RWPE1 (cell line): ENCODE results near the gene ADH5.
"Not testable (repeated sequence)": the region's sequence is repeated elsewhere in the genome, so short reads cannot be mapped to it uniquely, and the experiment has no call there.

ENCODE experiments used
- CTCF ChIA-PET: fragments of 350-600 bp; sonication (Branson Sonifier 250); formaldehyde crosslinking; extraction: SDS; loops from one replicate; lab custom pipeline; 2021; lab: Yijun Ruan, JAX
- POLR2A ChIA-PET: fragments of 400-600 bp; formaldehyde crosslinking; extraction: SDS; loops from one replicate; lab custom pipeline; 2020; ENCODE audit warnings: antibody characterized with exemption; ENCODE audit not compliant: low non-redundant PET; lab: Yijun Ruan, JAX
- DNase-seq: peaks from one replicate; pipeline ENCODE4 v3.0.0; 2012; ENCODE audit warnings: low spot score
- H3K27ac ChIP-seq: fragments of 450-650 bp; 2 replicates; pipeline ENCODE4 v1.5.1; 2017
- CTCF ChIP-seq: fragments of 450-650 bp; conservative IDR thresholded peaks from 2 replicates; pipeline ENCODE4 v1.5.1; 2017; ENCODE audit warnings: low read depth, mild to moderate bottlenecking

The ADH5 gene

DNA sequence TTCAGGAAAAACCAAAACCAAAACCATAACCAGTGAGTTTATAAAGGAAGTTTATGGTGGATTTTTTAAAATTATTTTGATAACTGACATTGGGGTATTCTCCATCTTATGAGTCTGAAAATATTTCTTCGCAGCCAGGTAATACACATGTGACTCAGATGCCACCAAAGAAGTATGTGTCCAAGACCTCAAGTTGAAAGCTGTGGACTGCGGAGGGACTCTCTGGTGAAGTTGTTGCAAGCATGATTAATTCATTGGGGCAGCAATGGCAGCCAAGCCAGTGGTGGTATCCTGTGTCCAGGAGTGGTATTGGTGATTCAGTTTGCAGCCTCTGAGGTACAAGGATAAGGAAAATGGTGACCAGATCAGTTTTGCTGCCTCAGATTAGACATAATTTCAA lies 14.0 kb upstream of the ADH5 start:
- ChIA-PET CTCF (interaction anchor here (0.6 to 1.0 kb wide), 3 partner anchors 67 to 361 kb away, joined by 3 to 4 read pairs (median 3); no protein-coding TSS in a partner anchor), POLR2A (no interaction called here)
- H3K27ac ChIP-seq: no peak overlapping the region
- no peak for DNase-seq
- no peak for TF ChIP-seq CTCF

DNA sequence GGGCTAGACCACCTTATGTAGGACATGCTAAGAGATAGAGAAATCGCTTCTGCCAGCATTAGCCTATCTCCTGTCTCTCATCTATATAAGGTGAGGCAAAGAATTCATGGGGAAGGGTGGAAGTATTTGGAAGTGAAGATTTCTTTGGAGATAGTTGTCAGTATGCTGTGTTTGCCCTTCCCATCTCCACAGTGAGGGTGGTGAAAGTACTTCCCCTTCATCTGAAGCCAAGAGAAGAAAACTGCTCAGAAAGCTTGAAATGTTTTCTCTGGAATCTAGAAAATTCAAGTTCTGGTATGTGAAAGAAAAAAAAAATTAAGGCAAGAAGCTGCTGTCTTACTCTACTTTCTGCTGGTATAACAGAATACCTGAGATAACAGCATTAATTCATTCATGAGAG lies 12.3 kb upstream of the ADH5 start:
- ChIA-PET POLR2A (no interaction called here), CTCF (interaction anchor here (0.7 kb wide), 1 partner anchor 578 kb away, joined by 6 read pairs; no protein-coding TSS in a partner anchor)
- DNase-seq: no peak
- no peak for TF ChIP-seq CTCF
- H3K27ac ChIP-seq: no peak overlapping the region

DNA sequence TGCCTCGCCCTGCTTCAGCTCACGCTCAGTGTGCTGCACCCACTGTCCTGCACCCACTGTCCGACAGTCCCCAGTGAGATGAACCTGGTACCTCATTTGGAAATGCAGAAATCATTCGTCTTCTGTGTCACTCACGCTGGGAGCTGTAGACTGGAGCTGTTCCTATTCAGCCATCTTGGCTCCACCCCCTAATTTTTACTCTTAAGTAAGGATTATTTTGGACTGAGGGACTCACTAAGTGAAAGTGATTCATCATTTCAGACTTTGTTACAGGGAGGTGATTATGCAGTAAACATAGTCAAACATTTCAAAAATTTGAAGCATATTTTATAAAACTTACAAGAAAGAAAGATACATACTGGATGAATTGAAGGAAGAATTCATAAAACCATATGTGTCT lies 11.2 kb upstream of the ADH5 start:
- H3K27ac ChIP-seq, POLR2A ChIA-PET, DNase-seq: not testable (repeated sequence)
- CTCF ChIA-PET: interaction anchor here (0.6 kb wide), 2 partner anchors 410 to 1117 kb away, joined by 4 to 5 read pairs; no protein-coding TSS in a partner anchor

GRCh38 chr4:99099311-99099710 lies 10.7 kb upstream of the ADH5 start:
- POLR2A ChIA-PET: no interaction called here
- DNase-seq: no peak
- no peak overlapping the region for H3K27ac ChIP-seq
- CTCF ChIA-PET: no interaction called here
- no peak for TF ChIP-seq CTCF

DNA sequence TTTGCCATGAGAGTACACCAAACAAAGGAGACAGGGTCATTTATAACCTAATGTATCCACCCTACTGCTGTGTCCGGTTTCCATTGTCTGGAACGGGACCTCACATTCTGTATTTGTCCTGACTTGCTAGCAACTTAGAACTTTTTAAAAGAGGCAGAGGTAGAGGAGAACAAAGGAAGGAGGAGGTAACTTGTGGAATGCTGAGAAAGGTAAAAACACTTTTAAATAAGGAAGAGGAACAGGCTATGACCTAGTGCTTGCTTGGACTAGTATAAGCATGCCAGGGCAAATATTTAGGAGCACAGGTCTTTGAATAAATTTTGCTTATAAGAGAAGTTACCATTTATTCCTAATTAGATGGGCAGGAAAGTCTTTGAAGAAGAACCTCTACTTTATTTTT lies 3.3 kb upstream of the ADH5 start:
- POLR2A ChIA-PET, DNase-seq, CTCF ChIA-PET, H3K27ac ChIP-seq: not testable (repeated sequence)

GRCh38 chr4:99091216-99091575 lies 2.6 kb upstream of the ADH5 start:
- TF ChIP-seq CTCF: no peak
- no peak overlapping the region for H3K27ac ChIP-seq
- DNase-seq: no peak
- ChIA-PET CTCF (no interaction called here), POLR2A (no interaction called here)

GRCh38 chr4:99090481-99091215 lies 2.1 kb upstream of the ADH5 start:
- ChIA-PET POLR2A (no interaction called here), CTCF (no interaction called here)
- no peak for TF ChIP-seq CTCF
- no peak overlapping the region for H3K27ac ChIP-seq
- no peak for DNase-seq
